ENCODE data around the gene LRP5.

- TF ChIP-seq CTCF (IDR thresholded peaks at IDR 0.05; ENCODE audit: low read depth, low read length, poor library complexity, severe bottlenecking) = no peak
- TF ChIP-seq EZH2phosphoT487 (IDR thresholded peaks at IDR 0.05; ENCODE audit: borderline replicate concordance, low read length) = no peak
Observed at GRCh38 chr11:68436162-68436888, 123.9 kb downstream of the LRP5 start.
